ENCODE results near the gene RBM43. TPM values are rescaled to one million over a fixed set of nuclear protein-coding genes. Genes with fewer than 3 reads are reported as not detected.

RBM43 gene
- total and polyA plus RNA-seq, 12 donors = 5.0 to 38.7 (median 12.1) TPM

GRCh38 chr2:151277067-151277466 is 15.4 kb upstream of the RBM43 start:
- Histone ChIP-seq H3K27me3 (no peaks in the 10 kb centered on the region), H3K4me3 (no peak overlapping the region), H3K27ac (no peak overlapping the region), H3K36me3 (replicated peaks in 1 of 2) (peaks cover 0 to 64% of the 10 kb centered on the region in 2 donors), H3K9me3 (replicated peaks in 1 of 3) (no peaks in the 10 kb centered on the region), H3K4me1 (replicated peaks in 1 of 2) (no peaks in the 10 kb centered on the region)
- TF ChIP-seq POLR2A (IDR thresholded peaks at IDR 0.05) (no peak), CTCF (IDR thresholded peaks at IDR 0.05) (no peak)
- WGBS, 4 donors = 90 to 100% (median 99%) methylated on average over 1 of the region's 1 CpG
- DNase-seq = no peak
- intact Hi-C loops (cut with DNase I) = loop anchor here in 1 of 2 donors (10.0 kb wide), 1 partner anchor 158 kb away; no protein-coding TSS in a partner anchor

GRCh38 chr2:151275291-151275690 is 13.6 kb upstream of the RBM43 start:
- no peak overlapping the region for H3K4me3 ChIP-seq
- intact Hi-C loops (cut with DNase I) = loop anchor here in 1 of 2 donors (10.0 kb wide), 1 partner anchor 160 kb away; no protein-coding TSS in a partner anchor
- WGBS, 4 donors = 90 to 97% (median 94%) methylated on average over 7 of the region's 7 CpGs
- H3K9me3 ChIP-seq (replicated peaks in 1 of 3) = no peaks in the 10 kb centered on the region
- H3K27me3 ChIP-seq = no peaks in the 10 kb centered on the region
- H3K4me1 ChIP-seq (replicated peaks in 1 of 2) = no peaks in the 10 kb centered on the region
- no peak overlapping the region for H3K27ac ChIP-seq
- DNase-seq = no peak
- TF ChIP-seq CTCF (IDR thresholded peaks at IDR 0.05) (no peak), POLR2A (IDR thresholded peaks at IDR 0.05) (no peak)
- peaks cover 0 to 57% of the 10 kb centered on the region in 2 donors for H3K36me3 ChIP-seq (replicated peaks in 1 of 2)

GRCh38 chr2:151271824-151272223 is 10.2 kb upstream of the RBM43 start:
- Histone ChIP-seq H3K27ac (no peak overlapping the region), H3K36me3 (replicated peaks in 1 of 2) (peaks cover 0 to 28% of the 10 kb centered on the region in 2 donors), H3K27me3 (no peaks in the 10 kb centered on the region), H3K4me1 (replicated peaks in 1 of 2) (no peaks in the 10 kb centered on the region), H3K9me3 (replicated peaks in 1 of 3) (no peaks in the 10 kb centered on the region), H3K4me3 (no peak overlapping the region)
- intact Hi-C loops (cut with DNase I) = loop anchor here in 1 of 2 donors (10.0 kb wide), 1 partner anchor 163 kb away; no protein-coding TSS in a partner anchor
- no peak for TF ChIP-seq CTCF (IDR thresholded peaks at IDR 0.05)
- TF ChIP-seq POLR2A (IDR thresholded peaks at IDR 0.05) = no peak
- no peak for DNase-seq

- Histone ChIP-seq H3K36me3 (replicated peaks in 1 of 2) (peaks cover 0 to 14% of the 10 kb centered on the region in 2 donors), H3K27ac (peak overlapping the region in 1 of 5 donors; percentile 25), H3K27me3 (no peaks in the 10 kb centered on the region), H3K4me3 (no peak overlapping the region), H3K9me3 (replicated peaks in 1 of 3) (no peaks in the 10 kb centered on the region), H3K4me1 (replicated peaks in 1 of 2) (peaks cover 0 to 4% of the 10 kb centered on the region in 2 donors)
- 64 to 71% (median 66%) methylated on average over 3 of the region's 3 CpGs for WGBS, 4 donors
- peak in 2 of 7 donors; percentile 43 to 57 for DNase-seq
- intact Hi-C loops (cut with DNase I) = loop anchor here (10.0 kb wide), 2 partner anchors 165 to 175 kb away; no protein-coding TSS in a partner anchor
- TF ChIP-seq CTCF (IDR thresholded peaks at IDR 0.05) (no peak), POLR2A (IDR thresholded peaks at IDR 0.05) (no peak)
Observed at GRCh38 chr2:151269798-151270568, 8.3 kb upstream of the RBM43 start.

Data from adrenal gland (tissue), 12 donors.